Loucy (cell line): ENCODE data around the gene B3GALT5.

ENCODE experiments used
- CTCF ChIP-seq: fragments of 200-600 bp; sonication (generic); conservative IDR thresholded peaks from 2 replicates; pipeline ENCODE4 v1.5.1; 2014; ENCODE audit warnings: mild to moderate bottlenecking, antibody characterized with exemption, low read length
- EZH2phosphoT487 ChIP-seq: fragments of 200-600 bp; IDR thresholded peaks from 2 replicates; pipeline ENCODE4 v1.6.1; 2018; ENCODE audit warnings: antibody characterized with exemption, mild to moderate bottlenecking, moderate library complexity, borderline replicate concordance

GRCh38 chr21:39690454-39690853, 77.7 kb downstream of the B3GALT5 start:
- no peak for TF ChIP-seq CTCF
- TF ChIP-seq EZH2phosphoT487 = no peak
